HCT116 (cell line): ENCODE results near the gene CTXN3. TPM values are rescaled to one million over a fixed set of nuclear protein-coding genes. Genes with fewer than 3 reads are reported as not detected.

Source experiments
- ATAC-seq: fragments of 200-7000 bp; cut with Tn5 transposase; 2 replicates; pipeline ENCODE4 v1.9.1; 2020; ENCODE audit warnings: mild to moderate bottlenecking, moderate library complexity
- BruUV-seq: library from RNA; stranded (reverse); fragments of 400-500 nt; replicated peaks from 2 replicates; lab custom pipeline; 2021; lab: Mats Ljungman, UMichigan
- CTCF ChIA-PET: fragments of 300-600 bp; sonication (Branson Sonifier 250); formaldehyde crosslinking; loops from one replicate; lab custom pipeline; 2021; ENCODE audit warnings: antibody characterized with exemption; lab: Charles Lee
- POLR2A ChIA-PET: fragments of 300-600, 350-600 bp; sonication (Branson Sonifier 250); formaldehyde crosslinking; loops from one replicate; lab custom pipeline; 2021; ENCODE audit warnings: antibody characterized with exemption; lab: Charles Lee
- RAD21 ChIA-PET, 2 experiments: fragments of 300-600 bp; sonication (Branson Sonifier 250); formaldehyde crosslinking; loops; one replicate each; lab custom pipeline; 2023; ENCODE audit warnings: low total read pairs in 2 of 2; ENCODE audit not compliant: uncharacterized antibody in 2 of 2, unreplicated experiment in 2 of 2, low non-redundant PET in 1 of 2; lab: Charles Lee
- DNase-seq: peaks from one replicate; pipeline ENCODE4 v3.0.0-alpha.2; 2010; ENCODE audit warnings: low read depth, low spot score
- H2AFZ ChIP-seq: fragments of 200-600 bp; shearing (Covaris generic), sonication (generic); 2 replicates; pipeline ENCODE4 v1.6.1; 2017; ENCODE audit warnings: low read depth, mixed run types, mixed read lengths, antibody characterized with exemption, low read length; ENCODE audit not compliant: poor library complexity, severe bottlenecking
- H3K27ac ChIP-seq: 2 replicates; pipeline ENCODE4 v1.5.1; 2012; ENCODE audit warnings: low read depth, low read length
- H3K27me3 ChIP-seq: fragments of 200-600 bp; sonication (generic); 2 replicates; pipeline ENCODE4 v1.6.1; 2016; ENCODE audit warnings: mixed run types, low read length, mixed read lengths; ENCODE audit not compliant: insufficient read depth
- H3K36me3 ChIP-seq, 2 experiments: fragments of 200-500 bp in 1 of 2; fragments of 200-600 bp in 1 of 2; sonication (Bioruptor generic) in 1 of 2; sonication (generic) in 1 of 2; 2 replicates each; pipeline versions ENCODE4 v1.5.1 to v1.6.1; 2014 to 2016; ENCODE audit warnings: low read length in 2 of 2, inconsistent platforms in 1 of 2, mixed read lengths in 1 of 2, mixed run types in 1 of 2; ENCODE audit not compliant: insufficient read depth in 2 of 2, control insufficient read depth in 1 of 2
- H3K4me1 ChIP-seq, 2 experiments: fragments of 200-600 bp in 1 of 2; sonication (generic) in 1 of 2; 2 replicates each; pipeline versions ENCODE4 v1.5.1 to v1.6.1; 2012 to 2017; ENCODE audit warnings: low read length in 2 of 2, inconsistent platforms in 1 of 2, mild to moderate bottlenecking in 1 of 2, mixed read lengths in 1 of 2, mixed run types in 1 of 2, moderate library complexity in 1 of 2; ENCODE audit not compliant: insufficient read depth in 2 of 2, control insufficient read depth in 1 of 2
- H3K4me2 ChIP-seq: fragments of 200-600 bp; sonication (generic); 2 replicates; pipeline ENCODE4 v1.6.1; 2017; ENCODE audit warnings: mixed run types, low read length, mixed read lengths
- H3K4me3 ChIP-seq, 2 experiments: fragments of 200-600 bp in 1 of 2; sonication (generic) in 1 of 2; replicated peaks in 1 of 2; 2 replicates each; pipeline ENCODE4 v1.5.1; 2011 to 2016; ENCODE audit warnings: low read length in 2 of 2, control low read depth in 1 of 2, low read depth in 1 of 2, mild to moderate bottlenecking in 1 of 2, mixed read lengths in 1 of 2, mixed run types in 1 of 2
- H3K79me2 ChIP-seq: fragments of 200-600 bp; sonication (generic); 2 replicates; pipeline ENCODE4 v1.6.1; 2017; ENCODE audit warnings: mild to moderate bottlenecking, mixed run types, low read length, moderate library complexity, mixed read lengths; ENCODE audit not compliant: insufficient read depth
- H3K9ac ChIP-seq: fragments of 200-600 bp; sonication (generic); 2 replicates; pipeline ENCODE4 v1.6.1; 2016; ENCODE audit warnings: low read length, mixed read lengths
- H3K9me2 ChIP-seq: fragments of 200-600 bp; sonication (generic), shearing (Covaris generic); 2 replicates; pipeline ENCODE4 v1.6.1; 2017; ENCODE audit warnings: mixed run types, mild to moderate bottlenecking, moderate library complexity; ENCODE audit not compliant: insufficient read depth
- H3K9me3 ChIP-seq, 2 experiments: fragments of 200-500 bp in 1 of 2; fragments of 200-600 bp in 1 of 2; sonication (Bioruptor generic) in 1 of 2; sonication (generic) in 1 of 2; 2 replicates each; pipeline ENCODE4 v1.6.1; 2014 to 2017; ENCODE audit warnings: low read length in 2 of 2, mixed read lengths in 2 of 2, inconsistent platforms in 1 of 2, low read depth in 1 of 2, mild to moderate bottlenecking in 1 of 2, mixed run types in 1 of 2, moderate library complexity in 1 of 2; ENCODE audit not compliant: control insufficient read depth in 1 of 2, insufficient read depth in 1 of 2
- H4K20me1 ChIP-seq: fragments of 200-600 bp; sonication (generic), shearing (Covaris generic); 2 replicates; pipeline ENCODE4 v1.6.1; 2017; ENCODE audit warnings: mixed run types, mild to moderate bottlenecking, moderate library complexity; ENCODE audit not compliant: insufficient read depth
- ATF3 ChIP-seq: IDR thresholded peaks from 2 replicates; pipeline ENCODE4 v1.6.1; 2012
- CBX3 ChIP-seq: IDR thresholded peaks from 2 replicates; pipeline ENCODE4 v1.6.1; 2012; ENCODE audit warnings: low read depth
- CEBPB ChIP-seq: IDR thresholded peaks from 2 replicates; pipeline ENCODE4 v1.6.1; 2012; ENCODE audit warnings: low read depth
- EGR1 ChIP-seq: IDR thresholded peaks from 2 replicates; pipeline ENCODE4 v1.6.1; 2012; ENCODE audit warnings: low read depth
- ELF1 ChIP-seq: IDR thresholded peaks from 2 replicates; pipeline ENCODE4 v1.6.1; 2012; ENCODE audit warnings: low read depth, borderline replicate concordance
- EZH2phosphoT487 ChIP-seq: fragments of 200-600 bp; IDR thresholded peaks from 2 replicates; pipeline ENCODE4 v1.6.1; 2018; ENCODE audit warnings: antibody characterized with exemption, borderline replicate concordance
- FOSL1 ChIP-seq: IDR thresholded peaks from 2 replicates; pipeline ENCODE4 v1.6.1; 2012; ENCODE audit warnings: low read depth
- JUND ChIP-seq: IDR thresholded peaks from 2 replicates; pipeline ENCODE4 v1.6.1; 2012
- RAD21 ChIP-seq: IDR thresholded peaks from 2 replicates; pipeline ENCODE4 v1.6.1; 2012; ENCODE audit warnings: low read depth, mild to moderate bottlenecking
- SIN3A ChIP-seq: IDR thresholded peaks from 2 replicates; pipeline ENCODE4 v1.6.1; 2012; ENCODE audit warnings: low read depth
- SP1 ChIP-seq: IDR thresholded peaks from 2 replicates; pipeline ENCODE4 v1.6.1; 2012; ENCODE audit warnings: low read depth
- TCF7L2 ChIP-seq: IDR thresholded peaks from 2 replicates; pipeline ENCODE4 v1.7.0; 2011; ENCODE audit warnings: borderline replicate concordance, inconsistent platforms; ENCODE audit not compliant: insufficient read depth, insufficient read length; ENCODE audit errors: extremely low read depth
- ZBTB33 ChIP-seq: IDR thresholded peaks from 2 replicates; pipeline ENCODE4 v1.6.1; 2011; ENCODE audit warnings: mild to moderate bottlenecking, low read length, moderate library complexity; ENCODE audit not compliant: insufficient replicate concordance; ENCODE audit errors: extremely low read depth
- ZFX ChIP-seq: fragments of 450-650 bp; IDR thresholded peaks from 2 replicates; pipeline ENCODE4 v1.6.1; 2017
- ZNF274 ChIP-seq: fragments of 200-500 bp; sonication (Bioruptor generic); IDR thresholded peaks from 2 replicates; pipeline ENCODE4 v1.6.1; 2014; ENCODE audit warnings: mild to moderate bottlenecking, low read depth, low read length, inconsistent platforms
- intact Hi-C: fragments of 100-400 bp; cut with micrococcal nuclease; formaldehyde crosslinking; loops from 2 replicates; pipeline ENCODE4 v1.10.0; 2022
- total RNA-seq: library from RNA; stranded (reverse); gene quantifications from one replicate; pipeline ENCODE4 v1.2.1, GENCODE V29; 2021; ENCODE audit not compliant: unreplicated experiment
- TF ChIP-seq, protein P1 (sequence below), 3 experiments: fragments of 200-600 bp in 1 of 3; sonication (generic) in 1 of 3; IDR thresholded peaks in 2 of 3; conservative IDR thresholded peaks in 1 of 3; 2 replicates each; pipeline ENCODE4 v1.5.1; 2012 to 2017; ENCODE audit warnings: low read depth in 2 of 3, low read length in 2 of 3, antibody characterized with exemption in 1 of 3, borderline replicate concordance in 1 of 3, control low read depth in 1 of 3, mild to moderate bottlenecking in 1 of 3, mixed read lengths in 1 of 3, mixed run types in 1 of 3, moderate library complexity in 1 of 3; ENCODE audit not compliant: insufficient read depth in 1 of 3
- TF ChIP-seq, protein P2 (sequence below): IDR thresholded peaks from 2 replicates; pipeline ENCODE4 v1.6.1; 2012; ENCODE audit warnings: low read depth
- TF ChIP-seq, protein P3 (sequence below): IDR thresholded peaks from 2 replicates; pipeline ENCODE4 v1.6.1; 2012

CTXN3 gene
- total RNA-seq, 1 experiment from 2014 or later = not detected

GRCh38 chr5:127609011-127609410, 39.9 kb upstream of the CTXN3 start:
- DNase-seq = no peak
- H3K4me1 ChIP-seq = no peaks in the 10 kb centered on the region
- no peak overlapping the region for H3K9ac ChIP-seq
- ChIA-PET RAD21 (no interaction called here), POLR2A (no interaction called here)
- no peaks in the 10 kb centered on the region for H3K36me3 ChIP-seq
- H4K20me1 ChIP-seq = no peaks in the 10 kb centered on the region
- H3K4me2 ChIP-seq = no peak overlapping the region
- no peak overlapping the region for H3K4me3 ChIP-seq
- intact Hi-C loops = no loop called here
- no peak overlapping the region for H2AFZ ChIP-seq
- H3K9me3 ChIP-seq = no peaks in the 10 kb centered on the region
- TF ChIP-seq EGR1 (no peak), CBX3 (no peak), FOSL1 (no peak), ZFX (no peak), ELF1 (no peak), RAD21 (no peak), TCF7L2 (no peak), ZBTB33 (no peak), SP1 (no peak), CEBPB (no peak), ATF3 (no peak), SIN3A (no peak), EZH2phosphoT487 (no peak), ZNF274 (no peak), JUND (no peak)
- TF ChIP-seq, protein P1, sequence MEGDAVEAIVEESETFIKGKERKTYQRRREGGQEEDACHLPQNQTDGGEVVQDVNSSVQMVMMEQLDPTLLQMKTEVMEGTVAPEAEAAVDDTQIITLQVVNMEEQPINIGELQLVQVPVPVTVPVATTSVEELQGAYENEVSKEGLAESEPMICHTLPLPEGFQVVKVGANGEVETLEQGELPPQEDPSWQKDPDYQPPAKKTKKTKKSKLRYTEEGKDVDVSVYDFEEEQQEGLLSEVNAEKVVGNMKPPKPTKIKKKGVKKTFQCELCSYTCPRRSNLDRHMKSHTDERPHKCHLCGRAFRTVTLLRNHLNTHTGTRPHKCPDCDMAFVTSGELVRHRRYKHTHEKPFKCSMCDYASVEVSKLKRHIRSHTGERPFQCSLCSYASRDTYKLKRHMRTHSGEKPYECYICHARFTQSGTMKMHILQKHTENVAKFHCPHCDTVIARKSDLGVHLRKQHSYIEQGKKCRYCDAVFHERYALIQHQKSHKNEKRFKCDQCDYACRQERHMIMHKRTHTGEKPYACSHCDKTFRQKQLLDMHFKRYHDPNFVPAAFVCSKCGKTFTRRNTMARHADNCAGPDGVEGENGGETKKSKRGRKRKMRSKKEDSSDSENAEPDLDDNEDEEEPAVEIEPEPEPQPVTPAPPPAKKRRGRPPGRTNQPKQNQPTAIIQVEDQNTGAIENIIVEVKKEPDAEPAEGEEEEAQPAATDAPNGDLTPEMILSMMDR (IDR thresholded peaks at IDR 0.05 in 2 of 3, conservative IDR thresholded peaks at IDR 0.05 in 1 of 3; ENCODE audit: borderline replicate concordance in 1 of 3, insufficient read depth in 1 of 3, low read depth in 2 of 3, low read length in 2 of 3) = no peak
- TF ChIP-seq, protein P2, sequence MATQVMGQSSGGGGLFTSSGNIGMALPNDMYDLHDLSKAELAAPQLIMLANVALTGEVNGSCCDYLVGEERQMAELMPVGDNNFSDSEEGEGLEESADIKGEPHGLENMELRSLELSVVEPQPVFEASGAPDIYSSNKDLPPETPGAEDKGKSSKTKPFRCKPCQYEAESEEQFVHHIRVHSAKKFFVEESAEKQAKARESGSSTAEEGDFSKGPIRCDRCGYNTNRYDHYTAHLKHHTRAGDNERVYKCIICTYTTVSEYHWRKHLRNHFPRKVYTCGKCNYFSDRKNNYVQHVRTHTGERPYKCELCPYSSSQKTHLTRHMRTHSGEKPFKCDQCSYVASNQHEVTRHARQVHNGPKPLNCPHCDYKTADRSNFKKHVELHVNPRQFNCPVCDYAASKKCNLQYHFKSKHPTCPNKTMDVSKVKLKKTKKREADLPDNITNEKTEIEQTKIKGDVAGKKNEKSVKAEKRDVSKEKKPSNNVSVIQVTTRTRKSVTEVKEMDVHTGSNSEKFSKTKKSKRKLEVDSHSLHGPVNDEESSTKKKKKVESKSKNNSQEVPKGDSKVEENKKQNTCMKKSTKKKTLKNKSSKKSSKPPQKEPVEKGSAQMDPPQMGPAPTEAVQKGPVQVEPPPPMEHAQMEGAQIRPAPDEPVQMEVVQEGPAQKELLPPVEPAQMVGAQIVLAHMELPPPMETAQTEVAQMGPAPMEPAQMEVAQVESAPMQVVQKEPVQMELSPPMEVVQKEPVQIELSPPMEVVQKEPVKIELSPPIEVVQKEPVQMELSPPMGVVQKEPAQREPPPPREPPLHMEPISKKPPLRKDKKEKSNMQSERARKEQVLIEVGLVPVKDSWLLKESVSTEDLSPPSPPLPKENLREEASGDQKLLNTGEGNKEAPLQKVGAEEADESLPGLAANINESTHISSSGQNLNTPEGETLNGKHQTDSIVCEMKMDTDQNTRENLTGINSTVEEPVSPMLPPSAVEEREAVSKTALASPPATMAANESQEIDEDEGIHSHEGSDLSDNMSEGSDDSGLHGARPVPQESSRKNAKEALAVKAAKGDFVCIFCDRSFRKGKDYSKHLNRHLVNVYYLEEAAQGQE = no peak
- TF ChIP-seq, protein P3, sequence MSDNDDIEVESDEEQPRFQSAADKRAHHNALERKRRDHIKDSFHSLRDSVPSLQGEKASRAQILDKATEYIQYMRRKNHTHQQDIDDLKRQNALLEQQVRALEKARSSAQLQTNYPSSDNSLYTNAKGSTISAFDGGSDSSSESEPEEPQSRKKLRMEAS = no peak
- TF ChIP-seq, all 23 proteins: peak for 0
- no peaks in the 10 kb centered on the region for H3K9me2 ChIP-seq
- no peaks in the 10 kb centered on the region for H3K27me3 ChIP-seq
- BruUV-seq = no TSS peak
- ATAC-seq = no peak
- CTCF ChIA-PET = no interaction called here
- H3K27ac ChIP-seq = no peak overlapping the region
- H3K79me2 ChIP-seq = no peaks in the 10 kb centered on the region
